Heart right ventricle (tissue), 16 donors: ENCODE data around the gene ADAMTSL2. TPM values are rescaled to one million over a fixed set of nuclear protein-coding genes. Genes with fewer than 3 reads are reported as not detected.
A peak's percentile ranks its signal among the peaks of the same experiment; 100 is the strongest.

ENCODE experiments used
- ATAC-seq, 8 donors: fragments of 200-7000 bp; cut with Tn5 transposase; one replicate each; pipeline ENCODE4 v1.9.1; 2020; ENCODE audit warnings: mild to moderate bottlenecking in 8 of 8, moderate library complexity in 8 of 8, moderate number of reproducible peaks in 1 of 8
- DNase-seq, 2 donors: peaks; one replicate each; pipeline ENCODE4 v3.0.0-alpha.2; 2020
- H3K27ac ChIP-seq, 10 donors: fragments of 200-600 bp; sonication (generic) in 2 of 10; one replicate each; pipeline versions ENCODE4 v1.5.0 to v1.8.0; 2020 to 2022; ENCODE audit warnings: mild to moderate bottlenecking in 3 of 10
- H3K27me3 ChIP-seq, 7 donors: fragments of 200-600 bp; one replicate each; pipeline ENCODE4 v1.8.0; 2021 to 2022; ENCODE audit warnings: mild to moderate bottlenecking in 2 of 7
- H3K36me3 ChIP-seq, 9 donors: fragments of 200-600 bp; sonication (generic) in 1 of 9; one replicate each; pipeline versions ENCODE4 v1.5.0 to v1.8.0; 2020 to 2022; ENCODE audit warnings: mild to moderate bottlenecking in 2 of 9
- H3K4me1 ChIP-seq, 9 donors: fragments of 200-600 bp; sonication (generic) in 1 of 9; one replicate each; pipeline versions ENCODE4 v1.5.0 to v1.8.0; 2020 to 2022; ENCODE audit warnings: mild to moderate bottlenecking in 4 of 9
- H3K4me3 ChIP-seq, 10 donors: fragments of 200-600 bp; sonication (generic) in 2 of 10; one replicate each; pipeline versions ENCODE4 v1.5.0 to v1.8.0; 2020 to 2022; ENCODE audit warnings: mild to moderate bottlenecking in 7 of 10, moderate library complexity in 2 of 10
- H3K9me3 ChIP-seq, 11 donors: fragments of 200-600 bp in 10 of 11; sonication (generic) in 2 of 11; one replicate each; pipeline versions ENCODE4 v1.5.0 to v1.8.0; 2013 to 2022; ENCODE audit warnings: mild to moderate bottlenecking in 2 of 11, control low read depth in 1 of 11, moderate library complexity in 1 of 11
- WGBS, 2 donors: extraction: QIAGEN DNeasy Blood & Tissue Kit; methylation state at CpG; one replicate each; pipeline ENCODE4 v1.1.7; 2013; ENCODE audit warnings: inconsistent platforms in 1 of 2; 5-methylcytosine and 5-hydroxymethylcytosine counted together
- intact Hi-C, 10 donors: fragments of 100-400 bp; cut with DNase I; formaldehyde crosslinking; loops; one replicate each; pipeline versions ENCODE4 v1.11.1 to v1.14.2; 2022
- polyA plus RNA-seq, 2 donors: library from polyadenylated mRNA; stranded (reverse); fragments of 200-250 nt; gene quantifications; one replicate each; pipeline ENCODE4 v1.2.3, GENCODE V29; 2013
- total RNA-seq, 10 donors: library from RNA; stranded (reverse); fragmentation: NEBNext Ultra II Directional in 3 of 10; extraction: Animal tissue kit (Norgen Biotek cat#: 25700) in 3 of 10; gene quantifications; one replicate each; pipeline versions ENCODE4 v1.2.1 to v1.2.4, GENCODE V29; 2021 to 2023
- TF ChIP-seq, protein P1 (sequence below), 9 donors: fragments of 200-600 bp; sonication (generic) in 2 of 9; IDR thresholded peaks; one replicate each; pipeline versions ENCODE4 v1.5.0 to v1.8.0; 2021 to 2022; ENCODE audit warnings: antibody characterized with exemption in 9 of 9, mild to moderate bottlenecking in 5 of 9, moderate library complexity in 1 of 9
- donor health status: Arrhythmogenic right ventricular cardiomyopathy.
- donor health status: ischemic (EF 13 %, LVEDD 7.1; RV severe dilation, severe dysfunction).
- donor health status: healthy with polysubstance abuse.
- donor health status: DM: no; HTN: yes; CAD: no.
- donor health status: DM: no; HTN: no; CAD: no.
- donor health status: ischemic (EF 25% LVEDD 6.9; RV normal size, moderate dysfunction).
- donor health status: ischemic (EF 25% LVEDD 5.7; RV mildly dilated, moderate dysfunction).
- donor health status: healthy.
- donor health status: DM: yes; HTN: yes; CAD: no.
- donor health status: Ischemic cardiomyopathy.
- donor health status: ischemic (EF 35%, LVEDD 5.7; RV mildly dilated, moderate dysfunction).
- donor health status: nonischemic (EF 11% LVEDD 7.7; RV severe dilation, severe dysfunction).
- donor health status: DM: yes; HTN: yes; CAD: no.
- donor health status: PGD.
- donor health status: ischemic (EF 29% LVEDD 5.4; RV normal size, mild dysfunction).
- donor health status: nonischemic (EF 23%, LVEDD 6.1; RV moderate dilation, normal function).

The ADAMTSL2 gene
- total and polyA plus RNA-seq, 12 donors = 2.0 to 9.1 (median 4.5) TPM

DNA sequence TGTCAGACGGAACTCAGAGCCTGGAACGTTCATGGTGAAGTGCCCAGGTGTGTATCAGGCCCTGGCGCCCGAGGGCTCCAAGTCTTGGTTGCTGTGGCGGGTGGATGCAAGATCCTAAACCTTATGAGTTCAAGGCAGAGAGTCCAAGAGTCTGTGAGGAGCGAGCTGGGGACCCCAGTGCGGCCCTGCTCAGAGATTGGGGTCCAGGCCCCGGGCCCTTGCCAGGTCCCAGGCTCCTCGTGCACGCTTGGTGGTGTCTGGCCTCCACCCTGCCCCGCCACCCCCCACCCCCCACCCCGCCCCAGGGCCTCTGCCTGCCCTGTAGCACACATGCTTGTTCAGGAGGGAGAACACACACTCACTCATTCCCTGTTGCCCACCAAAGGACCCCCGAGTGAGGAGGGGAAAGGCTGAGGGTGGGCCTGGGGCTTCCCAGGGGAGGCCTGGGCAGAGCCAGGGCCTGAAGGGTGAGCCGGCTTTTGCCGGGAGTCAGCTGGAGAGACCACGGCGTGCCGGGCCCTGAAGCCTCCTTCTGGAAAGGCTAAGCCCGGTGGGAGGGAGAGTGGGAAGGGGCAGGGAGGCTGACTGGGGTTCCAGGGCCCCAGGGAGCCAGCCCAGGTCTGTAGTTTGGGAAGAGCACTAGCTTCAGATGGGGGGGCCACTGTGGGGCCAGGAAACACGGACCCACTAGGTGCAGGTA is 37.5 kb downstream of the ADAMTSL2 start:
- peaks cover 2 to 34% (median 23%) of the 10 kb centered on the region in 9 donors for H3K4me1 ChIP-seq
- peak overlapping the region in 3 of 10 donors; percentile 15 to 46 (median 41) for H3K27ac ChIP-seq
- WGBS, 2 donors = 88 to 90% methylated on average over 20 of the region's 20 CpGs
- TF ChIP-seq, protein P1, sequence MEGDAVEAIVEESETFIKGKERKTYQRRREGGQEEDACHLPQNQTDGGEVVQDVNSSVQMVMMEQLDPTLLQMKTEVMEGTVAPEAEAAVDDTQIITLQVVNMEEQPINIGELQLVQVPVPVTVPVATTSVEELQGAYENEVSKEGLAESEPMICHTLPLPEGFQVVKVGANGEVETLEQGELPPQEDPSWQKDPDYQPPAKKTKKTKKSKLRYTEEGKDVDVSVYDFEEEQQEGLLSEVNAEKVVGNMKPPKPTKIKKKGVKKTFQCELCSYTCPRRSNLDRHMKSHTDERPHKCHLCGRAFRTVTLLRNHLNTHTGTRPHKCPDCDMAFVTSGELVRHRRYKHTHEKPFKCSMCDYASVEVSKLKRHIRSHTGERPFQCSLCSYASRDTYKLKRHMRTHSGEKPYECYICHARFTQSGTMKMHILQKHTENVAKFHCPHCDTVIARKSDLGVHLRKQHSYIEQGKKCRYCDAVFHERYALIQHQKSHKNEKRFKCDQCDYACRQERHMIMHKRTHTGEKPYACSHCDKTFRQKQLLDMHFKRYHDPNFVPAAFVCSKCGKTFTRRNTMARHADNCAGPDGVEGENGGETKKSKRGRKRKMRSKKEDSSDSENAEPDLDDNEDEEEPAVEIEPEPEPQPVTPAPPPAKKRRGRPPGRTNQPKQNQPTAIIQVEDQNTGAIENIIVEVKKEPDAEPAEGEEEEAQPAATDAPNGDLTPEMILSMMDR (IDR thresholded peaks at IDR 0.05) = no peak
- no peak for ATAC-seq
- H3K27me3 ChIP-seq = peaks cover 0 to 21% (median 4%) of the 10 kb centered on the region in 7 donors
- no peaks in the 10 kb centered on the region for H3K9me3 ChIP-seq
- DNase-seq = no peak
- H3K36me3 ChIP-seq = peaks cover 0 to 20% (median 0%) of the 10 kb centered on the region in 9 donors
- intact Hi-C loops = no loop called here
- H3K4me3 ChIP-seq = no peak overlapping the region

DNA sequence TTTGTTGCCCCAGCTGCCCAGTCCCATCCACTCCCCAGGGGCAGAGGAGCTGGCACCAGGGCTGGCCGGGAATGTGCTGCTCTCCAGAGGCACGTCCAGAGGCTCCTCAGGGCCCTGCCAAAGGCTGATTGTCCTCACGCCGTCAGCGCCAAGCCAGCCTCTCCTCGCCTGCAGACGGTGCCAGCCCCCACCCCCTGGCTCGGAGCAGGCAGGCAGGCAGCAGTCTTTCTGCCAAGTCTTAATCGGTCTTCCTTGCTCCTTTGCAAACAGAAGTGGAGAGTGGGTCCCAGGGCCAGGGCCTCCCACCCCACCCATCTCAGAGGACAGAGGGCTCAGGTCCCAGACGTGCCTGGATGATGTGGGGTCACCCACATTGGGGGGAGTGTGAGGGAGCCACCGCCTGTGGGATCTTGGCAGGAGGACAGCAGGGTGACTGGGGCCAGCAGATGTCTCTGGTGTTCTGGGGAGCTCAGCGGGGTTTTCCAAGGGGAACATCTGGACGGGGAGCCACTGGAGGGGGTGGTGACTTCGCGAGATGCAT is 38.4 kb downstream of the ADAMTSL2 start:
- TF ChIP-seq, protein P1 (IDR thresholded peaks at IDR 0.05) = no peak
- Histone ChIP-seq H3K27ac (peak overlapping the region in 3 of 10 donors; percentile 15 to 46 (median 41)), H3K4me3 (no peak overlapping the region), H3K9me3 (no peaks in the 10 kb centered on the region), H3K36me3 (peaks cover 0 to 20% (median 0%) of the 10 kb centered on the region in 9 donors), H3K4me1 (peaks cover 2 to 42% (median 24%) of the 10 kb centered on the region in 9 donors), H3K27me3 (peaks cover 0 to 21% (median 5%) of the 10 kb centered on the region in 7 donors)
- intact Hi-C loops = no loop called here
- DNase-seq (peak; percentile 70 to 82), ATAC-seq (peak; percentile 80 to 95 (median 91))
- WGBS, 2 donors = 36 to 45% methylated on average over 15 of the region's 15 CpGs

DNA sequence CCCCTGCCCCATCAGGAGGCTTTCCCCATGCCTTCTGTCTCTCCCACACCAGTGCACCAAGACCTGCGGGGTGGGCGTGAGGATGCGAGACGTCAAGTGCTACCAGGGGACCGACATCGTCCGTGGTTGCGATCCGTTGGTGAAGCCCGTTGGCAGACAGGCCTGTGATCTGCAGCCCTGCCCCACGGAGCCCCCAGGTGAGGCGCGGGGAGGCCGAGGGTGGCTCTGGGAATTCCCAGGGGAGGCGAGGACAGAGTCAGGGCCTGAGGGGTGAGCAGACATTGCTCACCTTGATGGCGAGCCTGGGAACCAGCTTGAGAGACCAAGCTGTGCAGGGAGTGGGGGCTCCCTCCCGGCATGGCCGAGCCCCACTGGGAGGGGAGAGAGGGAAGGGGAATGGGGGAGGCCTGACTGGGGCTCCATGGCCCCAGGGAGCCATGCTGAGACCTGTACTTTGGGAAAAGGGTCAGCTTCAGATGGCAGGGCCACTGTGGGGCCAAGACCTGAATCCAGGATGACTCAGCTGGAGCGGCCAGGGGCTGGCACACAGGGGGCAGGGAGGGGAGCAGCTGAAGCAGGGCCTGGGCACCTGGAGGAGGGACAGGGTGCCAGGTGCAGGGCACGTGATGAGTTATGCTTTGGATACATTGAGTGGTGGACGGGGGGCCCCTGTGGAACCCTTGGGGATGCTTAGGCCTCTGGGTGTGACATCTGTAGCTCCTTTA is 39.4 kb downstream of the ADAMTSL2 start:
- H3K4me3 ChIP-seq = no peak overlapping the region
- peaks cover 0 to 31% (median 13%) of the 10 kb centered on the region in 7 donors for H3K27me3 ChIP-seq
- DNase-seq (no peak), ATAC-seq (no peak)
- intact Hi-C loops = no loop called here
- H3K4me1 ChIP-seq = peaks cover 2 to 47% (median 24%) of the 10 kb centered on the region in 9 donors
- WGBS, 2 donors = 93 to 95% methylated on average over 21 of the region's 21 CpGs
- TF ChIP-seq, protein P1 (IDR thresholded peaks at IDR 0.05) = no peak
- no peaks in the 10 kb centered on the region for H3K9me3 ChIP-seq
- no peak overlapping the region for H3K27ac ChIP-seq
- H3K36me3 ChIP-seq = peaks cover 0 to 15% (median 0%) of the 10 kb centered on the region in 9 donors

DNA sequence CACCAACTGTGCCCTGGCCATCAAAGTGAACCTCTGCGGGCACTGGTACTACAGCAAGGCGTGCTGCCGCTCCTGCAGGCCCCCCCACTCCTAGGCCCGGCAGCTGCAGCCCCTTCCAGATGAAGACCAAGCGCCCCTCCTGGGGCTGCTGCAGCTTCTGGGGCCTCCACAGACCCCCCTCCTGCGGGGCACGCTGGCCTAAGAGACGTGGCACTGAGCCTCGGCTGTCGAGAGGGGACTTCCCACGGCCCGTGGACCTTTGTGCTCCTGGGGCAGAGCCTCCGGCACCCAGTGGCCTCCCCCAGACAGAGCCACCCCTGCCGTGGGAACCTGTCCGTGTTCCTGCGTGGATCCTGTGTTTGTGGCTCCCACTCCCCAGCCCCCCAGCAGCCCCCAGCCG is 40.3 kb downstream of the ADAMTSL2 start:
- TF ChIP-seq, protein P1 (IDR thresholded peaks at IDR 0.05) = no peak
- Histone ChIP-seq H3K9me3 (no peaks in the 10 kb centered on the region), H3K27ac (no peak overlapping the region), H3K36me3 (peaks cover 0 to 9% (median 0%) of the 10 kb centered on the region in 9 donors), H3K27me3 (peaks cover 0 to 40% (median 16%) of the 10 kb centered on the region in 7 donors), H3K4me1 (peaks cover 2 to 49% (median 24%) of the 10 kb centered on the region in 9 donors), H3K4me3 (no peak overlapping the region)
- DNase-seq = no peak
- 80 to 87% methylated on average over 17 of the region's 17 CpGs for WGBS, 2 donors
- intact Hi-C loops = loop anchor here in 1 of 10 donors (5.0 kb wide), 1 partner anchor 37 kb away; no protein-coding TSS in a partner anchor
- no peak for ATAC-seq
